Astrocyte (in vitro differentiated cells and primary cell): ENCODE results near the gene HECW1.

Source experiments
- EZH2 ChIP-seq: IDR thresholded peaks from 2 replicates; pipeline ENCODE4 v1.6.1; 2012; ENCODE audit warnings: mild to moderate bottlenecking, low read length, inconsistent platforms; ENCODE audit not compliant: insufficient read depth
- TF ChIP-seq, protein P1 (sequence below): IDR thresholded peaks from 2 replicates; pipeline ENCODE4 v1.5.1; 2011; ENCODE audit warnings: low read depth, mild to moderate bottlenecking, inconsistent platforms, low read length, moderate library complexity; ENCODE audit not compliant: insufficient read depth

DNA sequence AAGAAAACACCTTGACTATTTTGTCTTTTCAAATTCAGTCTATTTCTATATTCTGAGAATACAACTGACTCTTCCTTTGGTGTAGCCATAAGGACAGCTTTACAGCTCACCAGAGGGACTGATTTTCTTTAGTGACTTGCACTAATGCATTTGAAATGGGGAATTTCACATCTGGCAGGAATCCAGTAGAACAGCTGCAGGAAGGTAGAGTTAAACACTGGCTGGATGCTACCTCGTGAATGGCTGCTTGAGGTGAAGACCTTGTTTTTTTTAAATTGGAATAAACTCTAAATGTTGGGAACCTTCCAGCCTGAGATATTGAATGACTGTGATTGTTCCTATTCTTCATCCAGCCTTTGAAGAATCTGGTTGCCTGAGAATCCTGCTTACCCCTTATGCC is 330.9 kb downstream of the HECW1 start:
- TF ChIP-seq, protein P1, sequence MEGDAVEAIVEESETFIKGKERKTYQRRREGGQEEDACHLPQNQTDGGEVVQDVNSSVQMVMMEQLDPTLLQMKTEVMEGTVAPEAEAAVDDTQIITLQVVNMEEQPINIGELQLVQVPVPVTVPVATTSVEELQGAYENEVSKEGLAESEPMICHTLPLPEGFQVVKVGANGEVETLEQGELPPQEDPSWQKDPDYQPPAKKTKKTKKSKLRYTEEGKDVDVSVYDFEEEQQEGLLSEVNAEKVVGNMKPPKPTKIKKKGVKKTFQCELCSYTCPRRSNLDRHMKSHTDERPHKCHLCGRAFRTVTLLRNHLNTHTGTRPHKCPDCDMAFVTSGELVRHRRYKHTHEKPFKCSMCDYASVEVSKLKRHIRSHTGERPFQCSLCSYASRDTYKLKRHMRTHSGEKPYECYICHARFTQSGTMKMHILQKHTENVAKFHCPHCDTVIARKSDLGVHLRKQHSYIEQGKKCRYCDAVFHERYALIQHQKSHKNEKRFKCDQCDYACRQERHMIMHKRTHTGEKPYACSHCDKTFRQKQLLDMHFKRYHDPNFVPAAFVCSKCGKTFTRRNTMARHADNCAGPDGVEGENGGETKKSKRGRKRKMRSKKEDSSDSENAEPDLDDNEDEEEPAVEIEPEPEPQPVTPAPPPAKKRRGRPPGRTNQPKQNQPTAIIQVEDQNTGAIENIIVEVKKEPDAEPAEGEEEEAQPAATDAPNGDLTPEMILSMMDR: no peak
- no peak for TF ChIP-seq EZH2
